ENCODE measurements around the gene MAGEE1. TPM values are rescaled to one million over a fixed set of nuclear protein-coding genes. Genes with fewer than 3 reads are reported as not detected.

Gene MAGEE1
- total and polyA plus RNA-seq, 2 of the 4 experiments (the other 2 are of a cell fraction): 0.54 to 1.9 TPM

GRCh38 chrX:76439188-76439587, 11.7 kb downstream of the MAGEE1 start:
- Histone ChIP-seq H3K56ac (ENCODE audit: extremely low read depth, insufficient read depth, low read length) (no peak overlapping the region), H3K36me3 (ENCODE audit: control insufficient read depth, insufficient read depth, low read length) (no peaks in the 10 kb centered on the region), H4K5ac (ENCODE audit: low read depth, low read length) (no peak overlapping the region), H3K23ac (ENCODE audit: low read depth, low read length) (no peak overlapping the region), H3K4me1 (ENCODE audit: control insufficient read depth, insufficient read depth, low read length) (no peaks in the 10 kb centered on the region), H2AK5ac (ENCODE audit: low read depth, low read length) (no peak overlapping the region), H3K27ac (ENCODE audit: insufficient read depth, low read length) (no peak overlapping the region), H3K4me2 (ENCODE audit: low read depth, low read length) (no peak overlapping the region), H2BK20ac (ENCODE audit: low read depth, low read length) (no peak overlapping the region), H2AFZ (replicated peaks; ENCODE audit: low read length, poor library complexity) (no peak overlapping the region), H3K9me1 (ENCODE audit: insufficient read depth, low read length) (no peaks in the 10 kb centered on the region), H3K18ac (ENCODE audit: low read depth, low read length) (no peak overlapping the region), H3K14ac (replicated peaks; ENCODE audit: low read depth, low read length) (no peak overlapping the region), H2AK9ac (replicated peaks; ENCODE audit: low read depth, low read length, poor library complexity) (no peak overlapping the region), H2BK120ac (ENCODE audit: low read depth, low read length) (no peak overlapping the region), H3K9ac (ENCODE audit: low read depth, low read length) (no peak overlapping the region), H4K91ac (ENCODE audit: insufficient read depth, low read depth, low read length) (no peak overlapping the region), H3K4ac (ENCODE audit: low read depth, low read length) (no peak overlapping the region), H4K8ac (ENCODE audit: low read depth in 2 of 2, low read length in 2 of 2) (no peak overlapping the region), H3K79me1 (ENCODE audit: low read depth in 1 of 2, low read length in 2 of 2) (no peaks in the 10 kb centered on the region), H4K20me1 (ENCODE audit: insufficient read depth, low read length) (no peaks in the 10 kb centered on the region), H3K27me3 (ENCODE audit: control insufficient read depth, insufficient read depth, low read length) (no peaks in the 10 kb centered on the region), H3K9me3 (ENCODE audit: control insufficient read depth, insufficient read depth, low read length) (no peaks in the 10 kb centered on the region), H3K4me3 (ENCODE audit: insufficient read depth, low read depth, low read length) (no peak overlapping the region), H2BK5ac (ENCODE audit: low read depth, low read length, poor library complexity, severe bottlenecking) (no peak overlapping the region), H2BK15ac (ENCODE audit: low read depth, low read length) (no peak overlapping the region)
- no peak for TF ChIP-seq MXI1 (IDR thresholded peaks at IDR 0.05; ENCODE audit: borderline replicate concordance, low read depth, low read length)
- no peak for TF ChIP-seq CTCF (conservative IDR thresholded peaks at IDR 0.05; ENCODE audit: low read depth, low read length)
- no peak for TF ChIP-seq SMC3 (IDR thresholded peaks at IDR 0.05; ENCODE audit: low read depth, low read length)
- no peak for TF ChIP-seq POLR2A (IDR thresholded peaks at IDR 0.05; ENCODE audit: low read depth, low read length)
- no peak for TF ChIP-seq CHD1 (IDR thresholded peaks at IDR 0.05; ENCODE audit: low read depth, low read length)
- no peak for TF ChIP-seq BHLHE40 (IDR thresholded peaks at IDR 0.05; ENCODE audit: low read depth, low read length)
- no peak for TF ChIP-seq MAFK (IDR thresholded peaks at IDR 0.05; ENCODE audit: low read depth, low read length)
- no peak for TF ChIP-seq ELK1 (IDR thresholded peaks at IDR 0.05; ENCODE audit: borderline replicate concordance, low read depth, low read length)
- no peak for TF ChIP-seq NFE2L2 (IDR thresholded peaks at IDR 0.05; ENCODE audit: low read depth, low read length)
- TF ChIP-seq USF2 (IDR thresholded peaks at IDR 0.05; ENCODE audit: low read depth, low read length): no peak
- no peak for TF ChIP-seq MAZ (IDR thresholded peaks at IDR 0.05; ENCODE audit: borderline replicate concordance, low read depth, low read length)
- TF ChIP-seq CEBPB (IDR thresholded peaks at IDR 0.05; ENCODE audit: low read depth, low read length): no peak
- no peak for TF ChIP-seq RFX5 (IDR thresholded peaks at IDR 0.05; ENCODE audit: low read depth, low read length)
- TF ChIP-seq RCOR1 (IDR thresholded peaks at IDR 0.05; ENCODE audit: insufficient replicate concordance, low read length): no peak
- no peak for TF ChIP-seq FOS (IDR thresholded peaks at IDR 0.05; ENCODE audit: low read depth, low read length)
- no peak for TF ChIP-seq RAD21 (IDR thresholded peaks at IDR 0.05; ENCODE audit: low read length)
- intact Hi-C loops (cut with micrococcal nuclease): no loop called here
- ATAC-seq (ENCODE audit: low read depth) (no peak), DNase-seq (no peak)
- BruUV-seq (replicated peaks): no TSS peak
- in situ Hi-C loops (cut with MboI; ENCODE audit: low sequenced_read_pairs): no loop called here
- ChIA-PET POLR2A (ENCODE audit: unreplicated experiment) (no interaction called here), CTCF (no interaction called here)
- dilution Hi-C loops (cut with HindIII; ENCODE audit: low sequenced_read_pairs, unreplicated experiment): no loop called here

All from IMR-90 (cell line).